ENCODE measurements around the gene AGMAT. TPM values are rescaled to one million over a fixed set of nuclear protein-coding genes. Genes with fewer than 3 reads are reported as not detected.

Gene AGMAT
- total and polyA plus RNA-seq, 2 of the 13 experiments (the other 11 are each of a cell fraction or from before 2014, with no cell fraction given) = 59.1 to 174 TPM

DNA sequence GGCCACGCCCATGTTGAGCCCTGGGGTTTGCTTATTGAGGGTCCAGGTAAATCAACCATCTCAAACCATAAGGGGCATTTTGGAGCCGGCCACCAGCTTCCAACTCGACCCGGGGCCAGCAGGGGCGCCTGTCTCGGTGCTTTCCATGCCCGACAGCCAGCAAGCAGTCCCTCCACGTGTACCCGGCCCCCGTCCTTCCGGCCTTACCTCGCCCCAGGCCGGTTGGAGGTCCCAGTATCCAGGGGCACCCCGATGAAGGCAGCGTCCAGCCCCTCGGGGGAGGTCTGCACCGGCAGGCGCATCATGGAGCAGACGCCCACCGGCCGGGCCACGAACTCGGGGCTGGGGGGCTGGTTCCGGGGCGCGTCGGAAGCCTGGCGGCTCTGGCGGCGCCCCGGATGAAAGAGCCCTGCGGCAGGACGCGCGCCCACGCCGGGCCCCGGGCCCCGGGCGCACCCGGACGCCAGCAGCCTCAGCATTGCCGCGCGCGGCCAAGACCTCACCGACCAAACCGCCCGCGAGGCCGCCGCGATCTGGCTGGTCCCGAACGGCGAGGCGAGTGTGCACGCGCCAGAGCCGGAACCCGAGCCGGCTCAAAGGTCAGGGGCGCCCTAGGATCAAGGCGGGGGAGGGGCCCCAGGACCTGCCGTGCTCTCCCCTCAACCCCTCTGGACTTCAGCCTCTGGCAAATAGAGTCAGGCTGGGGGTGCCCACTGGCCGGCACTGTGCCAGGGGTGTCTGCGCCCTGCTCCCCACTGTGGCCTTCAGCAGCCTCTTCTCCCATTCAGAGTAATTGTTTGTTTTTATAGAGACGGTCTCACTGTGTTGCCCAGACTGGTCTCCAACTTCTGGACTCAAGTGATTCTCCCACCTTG is at the start of gene AGMAT (continued):
- TF ChIP-seq MED1 (CRISPR knock-in tag; IDR thresholded peaks at IDR 0.05) (peak; percentile 95), RERE (CRISPR knock-in tag; IDR thresholded peaks at IDR 0.05; ENCODE audit: low read depth) (0 out of 2 replicates have a peak, but pooled peaks have one; percentile 68), NKX3-1 (CRISPR knock-in tag; IDR thresholded peaks at IDR 0.05) (peak; percentile 53; the same call in 1 of the 2 replicates), LCORL (IDR thresholded peaks at IDR 0.05) (no peak), LCORL (CRISPR knock-in tag; IDR thresholded peaks at IDR 0.05) (peak; percentile 60), PITX1 (CRISPR knock-in tag; IDR thresholded peaks at IDR 0.05) (peak; percentile 94), SP1 (IDR thresholded peaks at IDR 0.05) (no peak), SP1 (CRISPR knock-in tag; IDR thresholded peaks at IDR 0.05) (peak; percentile 26), RNF219 (CRISPR knock-in tag; IDR thresholded peaks at IDR 0.05) (peak; percentile 93), ZNF574 (CRISPR knock-in tag; IDR thresholded peaks at IDR 0.05) (peak; percentile 85), ZKSCAN8 (CRISPR knock-in tag; IDR thresholded peaks at IDR 0.05; ENCODE audit: borderline replicate concordance) (peak; percentile 51), TIGD3 (CRISPR knock-in tag; IDR thresholded peaks at IDR 0.05; ENCODE audit: borderline replicate concordance) (no peak), ZNF674 (CRISPR knock-in tag; IDR thresholded peaks at IDR 0.05; ENCODE audit: low read depth) (0 out of 2 replicates have a peak, but pooled peaks have one; percentile 20), XRCC5 (optimal IDR thresholded peaks at IDR 0.05; ENCODE audit: low read length) (peak; percentile 78), ISL2 (CRISPR knock-in tag; IDR thresholded peaks at IDR 0.05) (peak; percentile 77; the same call in 1 of the 2 replicates), PHF5A (CRISPR knock-in tag; IDR thresholded peaks at IDR 0.05; ENCODE audit: low read depth, unreplicated experiment) (peak; percentile 77), ZNF598 (CRISPR knock-in tag; IDR thresholded peaks at IDR 0.05; ENCODE audit: borderline replicate concordance) (0 out of 2 replicates have a peak, but pooled peaks have one; percentile 37)
